DND-41 (cell line): ENCODE data around the gene PLEKHO2.

ENCODE experiments used
- EZH2 ChIP-seq: IDR thresholded peaks from 3 replicates; pipeline ENCODE4 v1.6.1; 2012; ENCODE audit warnings: borderline replicate concordance, low read depth, mild to moderate bottlenecking, moderate library complexity, low read length, inconsistent platforms; ENCODE audit not compliant: severe bottlenecking
- TF ChIP-seq, protein P1 (sequence below): IDR thresholded peaks from 2 replicates; pipeline ENCODE4 v1.5.1; 2012; ENCODE audit warnings: borderline replicate concordance, low read length, moderate library complexity, mild to moderate bottlenecking; ENCODE audit not compliant: poor library complexity, severe bottlenecking; ENCODE audit errors: extremely low read depth

GRCh38 chr15:64870353-64870752 lies 28.6 kb downstream of the PLEKHO2 start:
- TF ChIP-seq EZH2, result no peak
- TF ChIP-seq, protein P1, sequence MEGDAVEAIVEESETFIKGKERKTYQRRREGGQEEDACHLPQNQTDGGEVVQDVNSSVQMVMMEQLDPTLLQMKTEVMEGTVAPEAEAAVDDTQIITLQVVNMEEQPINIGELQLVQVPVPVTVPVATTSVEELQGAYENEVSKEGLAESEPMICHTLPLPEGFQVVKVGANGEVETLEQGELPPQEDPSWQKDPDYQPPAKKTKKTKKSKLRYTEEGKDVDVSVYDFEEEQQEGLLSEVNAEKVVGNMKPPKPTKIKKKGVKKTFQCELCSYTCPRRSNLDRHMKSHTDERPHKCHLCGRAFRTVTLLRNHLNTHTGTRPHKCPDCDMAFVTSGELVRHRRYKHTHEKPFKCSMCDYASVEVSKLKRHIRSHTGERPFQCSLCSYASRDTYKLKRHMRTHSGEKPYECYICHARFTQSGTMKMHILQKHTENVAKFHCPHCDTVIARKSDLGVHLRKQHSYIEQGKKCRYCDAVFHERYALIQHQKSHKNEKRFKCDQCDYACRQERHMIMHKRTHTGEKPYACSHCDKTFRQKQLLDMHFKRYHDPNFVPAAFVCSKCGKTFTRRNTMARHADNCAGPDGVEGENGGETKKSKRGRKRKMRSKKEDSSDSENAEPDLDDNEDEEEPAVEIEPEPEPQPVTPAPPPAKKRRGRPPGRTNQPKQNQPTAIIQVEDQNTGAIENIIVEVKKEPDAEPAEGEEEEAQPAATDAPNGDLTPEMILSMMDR, result no peak
